Measurements from ENCODE around the gene SLC22A7.

SLC22A7 gene

GRCh38 chr6:43254846-43255245 lies 43.2 kb upstream of the SLC22A7 start:
- H3K9me3 ChIP-seq = no peaks in the 10 kb centered on the region
- DNase-seq = no peak

GRCh38 chr6:43255408-43256054 lies 42.5 kb upstream of the SLC22A7 start:
- Histone ChIP-seq H3K4me3 (ENCODE audit: low read depth, low read length) (no peak overlapping the region), H3K27me3 (no peaks in the 10 kb centered on the region), H3K36me3 (no peaks in the 10 kb centered on the region), H3K9me3 (no peaks in the 10 kb centered on the region), H3K4me1 (peaks cover 9% of the 10 kb centered on the region; the same call in 1 of the 2 replicates)
- TF ChIP-seq CTCF (IDR thresholded peaks at IDR 0.05; ENCODE audit: low read depth, low read length) = no peak
- no peak for DNase-seq

More at GRCh38 chr6:43254846-43255245, 43.2 kb upstream of the SLC22A7 start:
- Histone ChIP-seq H3K27me3 (no peaks in the 10 kb centered on the region), H3K36me3 (no peaks in the 10 kb centered on the region), H3K4me1 (peaks cover 9% of the 10 kb centered on the region; the same call in 1 of the 2 replicates), H3K4me3 (ENCODE audit: low read depth, low read length) (no peak overlapping the region)
- TF ChIP-seq CTCF (IDR thresholded peaks at IDR 0.05; ENCODE audit: low read depth, low read length) = no peak

GRCh38 chr6:43256670-43257366 lies 41.2 kb upstream of the SLC22A7 start:
- Histone ChIP-seq H3K4me3 (ENCODE audit: low read depth, low read length) (no peak overlapping the region), H3K4me1 (peaks cover 5% of the 10 kb centered on the region; the same call in 1 of the 2 replicates), H3K27me3 (no peaks in the 10 kb centered on the region), H3K9me3 (no peaks in the 10 kb centered on the region), H3K36me3 (no peaks in the 10 kb centered on the region)
- TF ChIP-seq CTCF (IDR thresholded peaks at IDR 0.05; ENCODE audit: low read depth, low read length) = no peak
- no peak for DNase-seq

GRCh38 chr6:43257367-43258145 lies 40.5 kb upstream of the SLC22A7 start:
- no peak for TF ChIP-seq CTCF (IDR thresholded peaks at IDR 0.05; ENCODE audit: low read depth, low read length)
- Histone ChIP-seq H3K36me3 (no peaks in the 10 kb centered on the region), H3K4me3 (ENCODE audit: low read depth, low read length) (no peak overlapping the region), H3K9me3 (no peaks in the 10 kb centered on the region), H3K27me3 (no peaks in the 10 kb centered on the region), H3K4me1 (no peaks in the 10 kb centered on the region)
- no peak for DNase-seq

GRCh38 chr6:43258180-43258579 lies 39.9 kb upstream of the SLC22A7 start:
- Histone ChIP-seq H3K27me3 (no peaks in the 10 kb centered on the region), H3K9me3 (no peaks in the 10 kb centered on the region), H3K4me1 (no peaks in the 10 kb centered on the region), H3K4me3 (ENCODE audit: low read depth, low read length) (no peak overlapping the region), H3K36me3 (no peaks in the 10 kb centered on the region)
- no peak for DNase-seq
- no peak for TF ChIP-seq CTCF (IDR thresholded peaks at IDR 0.05; ENCODE audit: low read depth, low read length)

Measured in BE2C (cell line).